Measurements from ENCODE around the gene CNTN6.

The CNTN6 gene

GRCh38 chr3:1214933-1215332 lies 122.1 kb downstream of the CNTN6 start (continued):
- TF ChIP-seq ZNF660 (tag by site-specific recombination; IDR thresholded peaks at IDR 0.05) = no peak

GRCh38 chr3:1216856-1217255 lies 124.0 kb downstream of the CNTN6 start:
- Histone ChIP-seq H3K27ac (ENCODE audit: extremely low read depth, low read depth, low read length) (no peak overlapping the region), H3K36me3 (ENCODE audit: control insufficient read depth in 2 of 2, insufficient read depth in 1 of 2, low read length in 2 of 2) (no peaks in the 10 kb centered on the region), H3K4me3 (ENCODE audit: low read depth, low read length) (no peak overlapping the region), H3K4me1 (ENCODE audit: control insufficient read depth, insufficient read depth, low read length) (no peaks in the 10 kb centered on the region), H3K9me3 (ENCODE audit: control insufficient read depth, insufficient read depth, low read depth, low read length) (no peaks in the 10 kb centered on the region)
- CTCF ChIA-PET = interaction anchor here (0.5 kb wide), 1 partner anchor 41 kb away, joined by 3 read pairs; no protein-coding TSS in a partner anchor
- TF ChIP-seq ZNF561 (tag by site-specific recombination; IDR thresholded peaks at IDR 0.05; ENCODE audit: borderline replicate concordance) (no peak), ZBTB26 (tag by site-specific recombination; optimal IDR thresholded peaks at IDR 0.05) (no peak), ZNF280D (tag by site-specific recombination; IDR thresholded peaks at IDR 0.05) (no peak), MYNN (tag by site-specific recombination; IDR thresholded peaks at IDR 0.05; ENCODE audit: borderline replicate concordance) (no peak), ZNF558 (tag by site-specific recombination; IDR thresholded peaks at IDR 0.05) (no peak), PRDM2 (tag by site-specific recombination; IDR thresholded peaks at IDR 0.05; ENCODE audit: borderline replicate concordance) (no peak), ZNF274 (IDR thresholded peaks at IDR 0.05; ENCODE audit: low read length) (no peak), ZNF274 (tag by site-specific recombination; IDR thresholded peaks at IDR 0.05; ENCODE audit: borderline replicate concordance) (no peak), ZNF488 (tag by site-specific recombination; IDR thresholded peaks at IDR 0.05) (no peak), ZNF510 (tag by site-specific recombination; IDR thresholded peaks at IDR 0.05; ENCODE audit: insufficient replicate concordance) (no peak), ZBTB20 (tag by site-specific recombination; IDR thresholded peaks at IDR 0.05) (no peak)
- POLR2A ChIA-PET = no interaction called here

All from HEK293 (cell line).